DOHH2 (cell line): ENCODE measurements around the gene KDM6A.

Source experiments
- CTCF ChIP-seq: fragments of 200-600 bp; sonication (generic); IDR thresholded peaks from one replicate; pipeline ENCODE4 v1.5.1; 2014; ENCODE audit warnings: antibody characterized with exemption, mild to moderate bottlenecking, low read depth, low read length; ENCODE audit not compliant: poor library complexity, severe bottlenecking
- EZH2phosphoT487 ChIP-seq: fragments of 200-600 bp; sonication (generic); IDR thresholded peaks from 2 replicates; pipeline ENCODE4 v1.6.1; 2017; ENCODE audit warnings: borderline replicate concordance, mild to moderate bottlenecking, antibody characterized with exemption, low read length, moderate library complexity, mixed read lengths

- TF ChIP-seq CTCF = no peak
- TF ChIP-seq EZH2phosphoT487 = no peak
These were observed 173.4 kb downstream of the KDM6A start for GRCh38 chrX:45046417-45046816.
